Progenitor cell of endocrine pancreas (in vitro differentiated cells): Measurements from ENCODE around the gene SPARC. TPM values are rescaled to one million over a fixed set of nuclear protein-coding genes. Genes with fewer than 3 reads are reported as not detected.

Experiments used
- DNase-seq: peaks from one replicate; pipeline ENCODE4 v3.0.0; 2021; ENCODE audit warnings: low spot score; ENCODE audit not compliant: unreplicated experiment
- H3K27ac Mint-ChIP-seq: 2 replicates; pipeline ENCODE4 v1.8.0; 2021; ENCODE audit warnings: mild to moderate bottlenecking, moderate library complexity, mixed read lengths
- H3K27me3 Mint-ChIP-seq: 2 replicates; pipeline ENCODE4 v1.8.0; 2021; ENCODE audit warnings: mixed read lengths
- H3K36me3 Mint-ChIP-seq: 2 replicates; pipeline ENCODE4 v1.8.0; 2022; ENCODE audit warnings: mixed read lengths; ENCODE audit not compliant: insufficient read depth
- H3K4me1 Mint-ChIP-seq: 2 replicates; pipeline ENCODE4 v1.8.0; 2021; ENCODE audit warnings: low read depth, mixed read lengths
- H3K4me3 Mint-ChIP-seq: 2 replicates; pipeline ENCODE4 v1.8.0; 2021; ENCODE audit warnings: low read depth, mild to moderate bottlenecking, moderate library complexity, mixed read lengths
- H3K9me3 Mint-ChIP-seq: 2 replicates; pipeline ENCODE4 v1.8.0; 2021; ENCODE audit warnings: low read depth, mixed read lengths
- CTCF ChIP-seq: fragments of 200-600 bp; sonication (generic); IDR thresholded peaks from one replicate; pipeline ENCODE4 v1.5.0; 2021; ENCODE audit warnings: antibody characterized with exemption, mild to moderate bottlenecking; ENCODE audit not compliant: unreplicated experiment
- total RNA-seq: library from RNA; stranded (reverse); gene quantifications from 2 replicates; pipeline ENCODE4 v1.2.1, GENCODE V29; 2021

SPARC gene
- total RNA-seq, 1 donor from 2014 or later: 55.2 TPM

GRCh38 chr5:151643388-151643787 lies 43.3 kb downstream of the SPARC start:
- no peak for DNase-seq
- TF ChIP-seq CTCF: no peak
- Mint-ChIP-seq H3K36me3 (no peaks in the 10 kb centered on the region), H3K27ac (no peak overlapping the region), H3K27me3 (peaks cover 14% of the 10 kb centered on the region), H3K4me1 (no peaks in the 10 kb centered on the region), H3K9me3 (no peaks in the 10 kb centered on the region), H3K4me3 (no peak overlapping the region)

GRCh38 chr5:151642472-151643140 lies 44.1 kb downstream of the SPARC start:
- no peaks in the 10 kb centered on the region for H3K9me3 Mint-ChIP-seq
- no peak overlapping the region for H3K4me3 Mint-ChIP-seq
- no peak for DNase-seq
- TF ChIP-seq CTCF: no peak
- no peaks in the 10 kb centered on the region for H3K36me3 Mint-ChIP-seq
- H3K27ac Mint-ChIP-seq: peak overlapping the region; percentile 80
- peaks cover 21% of the 10 kb centered on the region for H3K27me3 Mint-ChIP-seq
- H3K4me1 Mint-ChIP-seq: no peaks in the 10 kb centered on the region

GRCh38 chr5:151638619-151639018 lies 48.1 kb downstream of the SPARC start:
- Mint-ChIP-seq H3K27me3 (peaks cover 33% of the 10 kb centered on the region), H3K27ac (no peak overlapping the region), H3K36me3 (no peaks in the 10 kb centered on the region), H3K9me3 (no peaks in the 10 kb centered on the region), H3K4me1 (no peaks in the 10 kb centered on the region), H3K4me3 (no peak overlapping the region)
- DNase-seq: no peak
- no peak for TF ChIP-seq CTCF

GRCh38 chr5:151637676-151638075 lies 49.0 kb downstream of the SPARC start:
- H3K9me3 Mint-ChIP-seq: no peaks in the 10 kb centered on the region
- no peak for TF ChIP-seq CTCF
- H3K27ac Mint-ChIP-seq: no peak overlapping the region
- no peak for DNase-seq
- no peaks in the 10 kb centered on the region for H3K36me3 Mint-ChIP-seq
- H3K4me3 Mint-ChIP-seq: no peak overlapping the region
- H3K27me3 Mint-ChIP-seq: peaks cover 33% of the 10 kb centered on the region
- no peaks in the 10 kb centered on the region for H3K4me1 Mint-ChIP-seq

- no peak overlapping the region for H3K27ac Mint-ChIP-seq
- H3K4me1 Mint-ChIP-seq: no peaks in the 10 kb centered on the region
- H3K27me3 Mint-ChIP-seq: peaks cover 31% of the 10 kb centered on the region
- H3K9me3 Mint-ChIP-seq: no peaks in the 10 kb centered on the region
- no peaks in the 10 kb centered on the region for H3K36me3 Mint-ChIP-seq
- no peak for DNase-seq
- no peak overlapping the region for H3K4me3 Mint-ChIP-seq
- TF ChIP-seq CTCF: no peak
Measured at GRCh38 chr5:151633892-151634291, 52.8 kb downstream of the SPARC start.
